HL-60 (cell line): ENCODE measurements around the gene MLLT3.

Source experiments
- DNase-seq, 2 experiments: peaks; one replicate each; pipeline ENCODE4 v3.0.0-alpha.2; 2010 to 2020; ENCODE audit warnings: low read depth in 1 of 2, low spot score in 1 of 2
- H3K27ac ChIP-seq: fragments of 250-450 bp; sonication (Bioruptor Pico); replicated peaks from 2 replicates; pipeline ENCODE4 v1.5.1; 2020; ENCODE audit warnings: mild to moderate bottlenecking, moderate library complexity
- H3K27me3 ChIP-seq: fragments of 250-450 bp; sonication (Bioruptor Pico); 2 replicates; pipeline ENCODE4 v1.5.1; 2021; ENCODE audit warnings: mild to moderate bottlenecking, moderate library complexity; ENCODE audit not compliant: insufficient read depth, poor library complexity, severe bottlenecking
- H3K4me3 ChIP-seq: replicated peaks from 2 replicates; pipeline ENCODE4 v1.5.1; 2011; ENCODE audit warnings: mild to moderate bottlenecking, control low read depth, low read length; ENCODE audit not compliant: insufficient read depth
- GABPA ChIP-seq: IDR thresholded peaks from 2 replicates; pipeline ENCODE4 v1.6.1; 2012; ENCODE audit warnings: low read depth
- POLR2AphosphoS5 ChIP-seq: IDR thresholded peaks from 2 replicates; pipeline ENCODE4 v1.6.1; 2012; ENCODE audit warnings: low read depth
- REST ChIP-seq: IDR thresholded peaks from 2 replicates; pipeline ENCODE4 v1.6.1; 2012; ENCODE audit warnings: low read depth; ENCODE audit not compliant: insufficient replicate concordance
- SPI1 ChIP-seq: IDR thresholded peaks from 2 replicates; pipeline ENCODE4 v1.6.1; 2012; ENCODE audit warnings: low read depth, mild to moderate bottlenecking, borderline replicate concordance
- TF ChIP-seq, protein P1 (sequence below): IDR thresholded peaks from one replicate; pipeline ENCODE4 v1.5.1; 2011; ENCODE audit warnings: low read length, control low read depth, inconsistent platforms; ENCODE audit not compliant: insufficient read depth

Gene MLLT3

DNA sequence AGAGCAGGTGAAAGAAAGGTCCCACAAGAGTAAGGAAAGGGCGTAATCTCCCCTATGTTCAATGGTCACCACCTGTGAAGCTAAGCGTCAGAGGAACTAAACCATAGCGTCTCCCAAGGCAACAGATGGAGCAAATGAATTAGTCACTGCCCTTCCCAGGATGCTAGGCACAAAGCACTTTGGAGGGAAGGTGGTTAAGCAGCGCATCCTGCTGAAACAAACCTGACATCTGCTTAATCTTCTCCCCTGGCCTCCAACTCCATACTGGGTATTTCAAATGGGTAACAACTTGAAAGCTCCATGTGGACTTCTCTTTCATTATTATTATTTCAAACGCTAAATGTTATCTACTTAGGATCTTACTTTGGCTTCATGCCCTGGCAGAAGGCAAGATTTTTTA is 227.3 kb downstream of the MLLT3 start:
- H3K27ac ChIP-seq, result no peak overlapping the region
- no peak for TF ChIP-seq POLR2AphosphoS5
- no peak for TF ChIP-seq REST
- TF ChIP-seq GABPA, result no peak
- TF ChIP-seq, protein P1, sequence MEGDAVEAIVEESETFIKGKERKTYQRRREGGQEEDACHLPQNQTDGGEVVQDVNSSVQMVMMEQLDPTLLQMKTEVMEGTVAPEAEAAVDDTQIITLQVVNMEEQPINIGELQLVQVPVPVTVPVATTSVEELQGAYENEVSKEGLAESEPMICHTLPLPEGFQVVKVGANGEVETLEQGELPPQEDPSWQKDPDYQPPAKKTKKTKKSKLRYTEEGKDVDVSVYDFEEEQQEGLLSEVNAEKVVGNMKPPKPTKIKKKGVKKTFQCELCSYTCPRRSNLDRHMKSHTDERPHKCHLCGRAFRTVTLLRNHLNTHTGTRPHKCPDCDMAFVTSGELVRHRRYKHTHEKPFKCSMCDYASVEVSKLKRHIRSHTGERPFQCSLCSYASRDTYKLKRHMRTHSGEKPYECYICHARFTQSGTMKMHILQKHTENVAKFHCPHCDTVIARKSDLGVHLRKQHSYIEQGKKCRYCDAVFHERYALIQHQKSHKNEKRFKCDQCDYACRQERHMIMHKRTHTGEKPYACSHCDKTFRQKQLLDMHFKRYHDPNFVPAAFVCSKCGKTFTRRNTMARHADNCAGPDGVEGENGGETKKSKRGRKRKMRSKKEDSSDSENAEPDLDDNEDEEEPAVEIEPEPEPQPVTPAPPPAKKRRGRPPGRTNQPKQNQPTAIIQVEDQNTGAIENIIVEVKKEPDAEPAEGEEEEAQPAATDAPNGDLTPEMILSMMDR, result no peak
- no peak for TF ChIP-seq SPI1
- DNase-seq, result no peak
- H3K27me3 ChIP-seq, result no peaks in the 10 kb centered on the region
- no peak overlapping the region for H3K4me3 ChIP-seq

- H3K27ac ChIP-seq, result no peak overlapping the region
- H3K4me3 ChIP-seq, result no peak overlapping the region
- DNase-seq, result no peak
- H3K27me3 ChIP-seq, result no peaks in the 10 kb centered on the region
- TF ChIP-seq, protein P1, result no peak
- TF ChIP-seq REST, result no peak
- no peak for TF ChIP-seq POLR2AphosphoS5
- TF ChIP-seq SPI1, result no peak
- TF ChIP-seq GABPA, result no peak
Observed at GRCh38 chr9:20391208-20391607, 231.1 kb downstream of the MLLT3 start.

- Histone ChIP-seq H3K27me3 (no peaks in the 10 kb centered on the region), H3K27ac (no peak overlapping the region), H3K4me3 (no peak overlapping the region)
- DNase-seq, result no peak
- TF ChIP-seq REST (no peak), POLR2AphosphoS5 (no peak), GABPA (no peak), SPI1 (no peak)
- TF ChIP-seq, protein P1, result no peak
Observed at GRCh38 chr9:20390400-20390799, 231.9 kb downstream of the MLLT3 start.
